K562 (cell line): ENCODE results near the gene SOCS4. TPM values are rescaled to one million over a fixed set of nuclear protein-coding genes. Genes with fewer than 3 reads are reported as not detected.

ENCODE experiments used
- ATAC-seq: fragments of 200-7000 bp; cut with Tn5 transposase; 3 replicates; pipeline ENCODE4 v1.9.1; 2020; ENCODE audit warnings: moderate library complexity
- BruUV-seq: library from RNA; stranded (reverse); fragments of 400-500 nt; replicated peaks from 2 replicates; lab custom pipeline; 2021; lab: Mats Ljungman, UMichigan
- CTCF ChIA-PET: fragments of 300-600 bp; formaldehyde crosslinking; extraction: SDS; loops from one replicate; lab custom pipeline; 2021; ENCODE audit warnings: low intra/inter-chr PET ratio; lab: Yijun Ruan, JAX
- POLR2A ChIA-PET: fragments of 300-600, 350-650 bp; sonication (Branson Sonifier 250); formaldehyde crosslinking; extraction: SDS; loops from one replicate; lab custom pipeline; 2021; ENCODE audit warnings: antibody characterized with exemption, inconsistent platforms; lab: Yijun Ruan, JAX
- DNase-seq, 4 experiments: peaks; one replicate each; pipeline versions ENCODE4 v3.0.0 to v3.0.0-alpha.2; 2011 to 2018; ENCODE audit warnings: low spot score in 3 of 4, mixed read lengths in 3 of 4; ENCODE audit errors: extremely low read depth in 1 of 4
- FAIRE-seq: peaks from 2 replicates; lab custom pipeline; 2011; peaks lifted over from hg19 to GRCh38; lab: Jason Lieb, UNC
- H2AFZ ChIP-seq: 2 replicates; pipeline ENCODE4 v1.6.0; 2011; ENCODE audit warnings: low read depth, low read length, control low read depth, inconsistent platforms
- H3K27ac ChIP-seq: fragments of 200-600 bp; 3 replicates; pipeline ENCODE4 v1.8.0; 2011; ENCODE audit warnings: low read depth, mild to moderate bottlenecking, control low read depth, inconsistent platforms, low read length, moderate library complexity, mixed read lengths; ENCODE audit errors: extremely low read depth
- H3K27me3 ChIP-seq, 2 experiments: fragments of 300-600 bp in 1 of 2; 2 replicates in 1 of 2; 3 replicates in 1 of 2; pipeline versions ENCODE4 v1.6.0 to v1.8.0; 2011; ENCODE audit warnings: inconsistent platforms in 2 of 2, low read length in 2 of 2, mild to moderate bottlenecking in 1 of 2, mixed read lengths in 1 of 2, moderate library complexity in 1 of 2; ENCODE audit not compliant: control insufficient read depth in 2 of 2, insufficient read depth in 2 of 2
- H3K36me3 ChIP-seq: fragments of 300-600 bp; 3 replicates; pipeline ENCODE4 v1.8.0; 2011; ENCODE audit warnings: mild to moderate bottlenecking, low read length, inconsistent platforms; ENCODE audit not compliant: control insufficient read depth, insufficient read depth
- H3K4me1 ChIP-seq, 2 experiments: fragments of 200-600 bp in 1 of 2; replicated peaks in 1 of 2; 2 replicates in 1 of 2; 3 replicates in 1 of 2; pipeline versions ENCODE4 v1.5.1 to v1.8.0; 2011; ENCODE audit warnings: inconsistent platforms in 2 of 2, low read length in 2 of 2, mild to moderate bottlenecking in 1 of 2, mixed read lengths in 1 of 2, moderate library complexity in 1 of 2; ENCODE audit not compliant: control insufficient read depth in 2 of 2, insufficient read depth in 2 of 2
- H3K4me2 ChIP-seq: 2 replicates; pipeline ENCODE4 v1.6.1; 2011; ENCODE audit warnings: low read length, control low read depth, inconsistent platforms, mixed read lengths; ENCODE audit not compliant: insufficient read depth
- H3K4me3 ChIP-seq: fragments of 200-600 bp; sonication (generic), shearing (Covaris generic); 2 replicates; pipeline ENCODE4 v1.5.1; 2016; ENCODE audit warnings: control low read depth, inconsistent platforms
- H3K79me2 ChIP-seq: fragments of 200-600 bp; 3 replicates; pipeline ENCODE4 v1.8.0; 2011; ENCODE audit warnings: low read length, inconsistent platforms; ENCODE audit not compliant: control insufficient read depth, insufficient read depth
- H3K9ac ChIP-seq, 2 experiments: 2 replicates each; pipeline versions ENCODE4 v1.6.0 to v1.6.1; 2011; ENCODE audit warnings: low read depth in 2 of 2, low read length in 2 of 2, control low read depth in 1 of 2, inconsistent platforms in 1 of 2, mild to moderate bottlenecking in 1 of 2, mixed read lengths in 1 of 2; ENCODE audit not compliant: insufficient read depth in 1 of 2
- H3K9me1 ChIP-seq: one replicate; pipeline ENCODE4 v1.6.0; 2011; ENCODE audit warnings: inconsistent platforms, mild to moderate bottlenecking, low read length, moderate library complexity; ENCODE audit not compliant: control insufficient read depth, insufficient read depth
- H3K9me3 ChIP-seq: replicated peaks from 2 replicates; pipeline ENCODE4 v1.5.1; 2011; ENCODE audit warnings: low read depth, low read length, inconsistent platforms; ENCODE audit not compliant: control insufficient read depth, insufficient read depth
- H4K20me1 ChIP-seq: replicated peaks from 2 replicates; pipeline ENCODE4 v1.6.1; 2011; ENCODE audit warnings: low read length, inconsistent platforms, mixed read lengths; ENCODE audit not compliant: control insufficient read depth, insufficient read depth
- GATA2 ChIP-seq: sonication (generic); formaldehyde crosslinking; IDR thresholded peaks from 2 replicates; pipeline ENCODE4 v1.4.0; 2020; ENCODE audit warnings: mild to moderate bottlenecking, missing genetic modification reagents
- KDM1A ChIP-seq, 2 experiments: fragments of 450-650 bp; IDR thresholded peaks; 2 replicates each; pipeline ENCODE4 v1.6.1; 2016; ENCODE audit warnings: mild to moderate bottlenecking in 2 of 2
- NFYB ChIP-seq: IDR thresholded peaks from 2 replicates; pipeline ENCODE4 v1.6.1; 2011; ENCODE audit warnings: mild to moderate bottlenecking, moderate library complexity; ENCODE audit not compliant: insufficient read length; ENCODE audit errors: extremely low read depth
- PHF20 ChIP-seq: fragments of 450-650 bp; IDR thresholded peaks from 2 replicates; pipeline ENCODE4 v1.6.1; 2018; ENCODE audit not compliant: partially characterized antibody
- SMAD2 ChIP-seq: fragments of 150-350 bp; IDR thresholded peaks from 2 replicates; pipeline ENCODE4 v1.6.1; 2014; ENCODE audit warnings: low read depth, mild to moderate bottlenecking, low read length
- SMARCA5 ChIP-seq: fragments of 450-650 bp; IDR thresholded peaks from 2 replicates; pipeline ENCODE4 v1.6.1; 2016
- ZNF121 ChIP-seq: sonication (generic); formaldehyde crosslinking; conservative IDR thresholded peaks from 2 replicates; pipeline ENCODE4 v1.8.0; 2022; ENCODE audit warnings: missing genetic modification reagents
- ZNF431 ChIP-seq: sonication (generic); formaldehyde crosslinking; IDR thresholded peaks from 2 replicates; pipeline ENCODE4 v1.8.0; 2022; ENCODE audit warnings: mild to moderate bottlenecking, missing genetic modification reagents
- ZNF75A ChIP-seq: fragments of 450-650 bp; formaldehyde crosslinking; IDR thresholded peaks from 2 replicates; pipeline ENCODE4 v1.4.0; 2020; ENCODE audit warnings: mild to moderate bottlenecking
- WGBS: fragments of 100-300 bp; shearing (Covaris generic); methylation state at CpG from one replicate; pipeline ENCODE4 v1.1.6; 2016; ENCODE audit warnings: low coverage, mixed read lengths; ENCODE audit not compliant: insufficient coverage; ENCODE audit errors: missing lambda C conversion rate; 5-methylcytosine and 5-hydroxymethylcytosine counted together
- in situ Hi-C: fragments of 300-500 bp; cut with MboI; formaldehyde crosslinking; loops from 4 replicates; pipeline ENCODE4 v1.15.0; 2018; ENCODE audit warnings: inconsistent platforms, mixed read lengths
- intact Hi-C: fragments of 100-400 bp; cut with micrococcal nuclease; formaldehyde crosslinking; loops from 2 replicates; pipeline ENCODE4 v1.14.2; 2022
- polyA plus RNA-seq, 8 experiments: library from polyadenylated mRNA; depleted of rRNA in 4 of 8; stranded (reverse) in 5 of 8; unstranded in 3 of 8; fragments of >200 nt; fragmentation: Nextera tagmentation in 2 of 8; fragmentation: Illumina TruSeq in 1 of 8; extraction: Ambion mirVana in 2 of 8; extraction: Trizol in 1 of 8; gene quantifications; 2 replicates each; pipeline versions ENCODE4 v1.2.1 to v1.2.3, GENCODE V29; 2011 to 2014; ENCODE audit warnings: inconsistent platforms in 1 of 8, missing spikeins in 1 of 8
- total RNA-seq, 7 experiments: library from RNA; depleted of rRNA in 6 of 7; stranded (reverse); fragments of >200 nt in 6 of 7; fragmentation: Illumina TruSeq in 2 of 7; extraction: Trizol in 2 of 7; gene quantifications; 2 replicates each; pipeline versions ENCODE4 v1.2.1 to v1.2.3, GENCODE V29; 2011 to 2021; ENCODE audit warnings: low replicate concordance in 1 of 7
- TF ChIP-seq, protein P1 (sequence below): IDR thresholded peaks from 3 replicates; pipeline ENCODE4 v1.6.1; 2011; ENCODE audit warnings: borderline replicate concordance, mild to moderate bottlenecking; ENCODE audit not compliant: insufficient read length, insufficient read depth
- TF ChIP-seq, protein P2 (sequence below), 2 experiments: fragments of 450-650 bp in 1 of 2; sonication (generic) in 1 of 2; formaldehyde crosslinking in 1 of 2; IDR thresholded peaks; 2 replicates each; pipeline versions ENCODE4 v1.7.1 to v1.9.0; 2016 to 2022; ENCODE audit warnings: inconsistent platforms in 1 of 2, mild to moderate bottlenecking in 1 of 2, missing genetic modification reagents in 1 of 2

The SOCS4 gene
- total and polyA plus RNA-seq, 9 of the 15 experiments (the other 6 are each of a cell fraction or from before 2014, with no cell fraction given): 2.6 to 12.7 (median 9.7) TPM

DNA sequence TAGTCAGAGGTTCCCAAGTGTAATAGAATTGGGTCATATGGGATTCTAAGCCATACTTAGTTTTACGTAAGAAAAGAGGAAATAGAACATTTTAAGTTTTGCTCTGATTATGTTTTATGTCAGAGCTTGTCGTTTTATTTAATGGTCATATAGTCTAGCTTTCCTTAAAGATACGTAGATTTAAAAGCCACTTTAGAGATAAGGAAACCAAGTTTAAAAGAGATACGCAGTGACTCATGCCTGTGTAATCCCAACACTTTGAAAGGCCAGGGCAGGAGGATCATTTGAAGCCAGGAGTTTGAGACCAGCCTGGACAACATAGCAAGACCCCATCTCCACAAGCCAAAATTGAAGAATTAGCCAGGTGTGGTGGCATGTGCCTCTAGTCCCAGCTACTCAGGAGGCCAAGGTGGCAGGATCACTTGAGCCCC lies 44.0 kb downstream of the SOCS4 start:
- ChIA-PET POLR2A (interaction anchor here (0.6 to 1.3 kb wide), 3 partner anchors 8 to 120 kb away, joined by 3 to 7 read pairs (median 5); partner anchors contain the start of gene DLGAP5), CTCF (interaction anchor here (0.6 kb wide), 1 partner anchor 44 kb away, joined by 3 read pairs; the partner anchor contains the start of gene WDHD1)
- H2AFZ ChIP-seq: no peak overlapping the region
- H3K9me3 ChIP-seq: no peaks in the 10 kb centered on the region
- WGBS: 20% methylated on average over 3 of the region's 4 CpGs
- no peak overlapping the region for H3K27ac ChIP-seq
- BruUV-seq: no TSS peak
- peaks cover 6% of the 10 kb centered on the region; the same call in 1 of the 3 replicates for H3K36me3 ChIP-seq
- no peaks in the 10 kb centered on the region for H3K27me3 ChIP-seq
- intact Hi-C loops: no loop called here
- H4K20me1 ChIP-seq: no peaks in the 10 kb centered on the region
- ATAC-seq: no peak
- DNase-seq: no peak
- peaks cover 4 to 13% of the 10 kb centered on the region in 2 experiments; a peak in 1 of 5 replicates for H3K4me1 ChIP-seq
- H3K9ac ChIP-seq: no peak overlapping the region
- H3K4me3 ChIP-seq: no peak overlapping the region
- H3K79me2 ChIP-seq: no peaks in the 10 kb centered on the region
- in situ Hi-C loops: no loop called here
- no peak for FAIRE-seq
- no peak overlapping the region for H3K4me2 ChIP-seq
- no peaks in the 10 kb centered on the region for H3K9me1 ChIP-seq
- no peak for TF ChIP-seq SMAD2
- TF ChIP-seq GATA2 (CRISPR knock-in tag): no peak
- peak; percentile 98 for TF ChIP-seq ZNF121 (CRISPR knock-in tag)
- no peak for TF ChIP-seq NFYB
- TF ChIP-seq, protein P1, sequence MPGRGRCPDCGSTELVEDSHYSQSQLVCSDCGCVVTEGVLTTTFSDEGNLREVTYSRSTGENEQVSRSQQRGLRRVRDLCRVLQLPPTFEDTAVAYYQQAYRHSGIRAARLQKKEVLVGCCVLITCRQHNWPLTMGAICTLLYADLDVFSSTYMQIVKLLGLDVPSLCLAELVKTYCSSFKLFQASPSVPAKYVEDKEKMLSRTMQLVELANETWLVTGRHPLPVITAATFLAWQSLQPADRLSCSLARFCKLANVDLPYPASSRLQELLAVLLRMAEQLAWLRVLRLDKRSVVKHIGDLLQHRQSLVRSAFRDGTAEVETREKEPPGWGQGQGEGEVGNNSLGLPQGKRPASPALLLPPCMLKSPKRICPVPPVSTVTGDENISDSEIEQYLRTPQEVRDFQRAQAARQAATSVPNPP: no peak
- no peak for TF ChIP-seq ZNF431 (CRISPR knock-in tag)
- TF ChIP-seq SMARCA5: 0 out of 2 replicates have a peak, but pooled peaks have one; percentile 19
- TF ChIP-seq, protein P2, sequence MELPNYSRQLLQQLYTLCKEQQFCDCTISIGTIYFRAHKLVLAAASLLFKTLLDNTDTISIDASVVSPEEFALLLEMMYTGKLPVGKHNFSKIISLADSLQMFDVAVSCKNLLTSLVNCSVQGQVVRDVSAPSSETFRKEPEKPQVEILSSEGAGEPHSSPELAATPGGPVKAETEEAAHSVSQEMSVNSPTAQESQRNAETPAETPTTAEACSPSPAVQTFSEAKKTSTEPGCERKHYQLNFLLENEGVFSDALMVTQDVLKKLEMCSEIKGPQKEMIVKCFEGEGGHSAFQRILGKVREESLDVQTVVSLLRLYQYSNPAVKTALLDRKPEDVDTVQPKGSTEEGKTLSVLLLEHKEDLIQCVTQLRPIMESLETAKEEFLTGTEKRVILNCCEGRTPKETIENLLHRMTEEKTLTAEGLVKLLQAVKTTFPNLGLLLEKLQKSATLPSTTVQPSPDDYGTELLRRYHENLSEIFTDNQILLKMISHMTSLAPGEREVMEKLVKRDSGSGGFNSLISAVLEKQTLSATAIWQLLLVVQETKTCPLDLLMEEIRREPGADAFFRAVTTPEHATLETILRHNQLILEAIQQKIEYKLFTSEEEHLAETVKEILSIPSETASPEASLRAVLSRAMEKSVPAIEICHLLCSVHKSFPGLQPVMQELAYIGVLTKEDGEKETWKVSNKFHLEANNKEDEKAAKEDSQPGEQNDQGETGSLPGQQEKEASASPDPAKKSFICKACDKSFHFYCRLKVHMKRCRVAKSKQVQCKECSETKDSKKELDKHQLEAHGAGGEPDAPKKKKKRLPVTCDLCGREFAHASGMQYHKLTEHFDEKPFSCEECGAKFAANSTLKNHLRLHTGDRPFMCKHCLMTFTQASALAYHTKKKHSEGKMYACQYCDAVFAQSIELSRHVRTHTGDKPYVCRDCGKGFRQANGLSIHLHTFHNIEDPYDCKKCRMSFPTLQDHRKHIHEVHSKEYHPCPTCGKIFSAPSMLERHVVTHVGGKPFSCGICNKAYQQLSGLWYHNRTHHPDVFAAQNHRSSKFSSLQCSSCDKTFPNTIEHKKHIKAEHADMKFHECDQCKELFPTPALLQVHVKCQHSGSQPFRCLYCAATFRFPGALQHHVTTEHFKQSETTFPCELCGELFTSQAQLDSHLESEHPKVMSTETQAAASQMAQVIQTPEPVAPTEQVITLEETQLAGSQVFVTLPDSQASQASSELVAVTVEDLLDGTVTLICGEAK (IDR thresholded peaks at IDR 0.05): no peak
- TF ChIP-seq, protein P2 (CRISPR knock-in tag; IDR thresholded peaks at IDR 0.05): no peak
- TF ChIP-seq PHF20: no peak
- TF ChIP-seq KDM1A (IDR thresholded peaks at IDR 0.05): 0 out of 4 replicates have a peak, but pooled peaks of 1 of the 2 experiments have one; percentile 14
- no peak for TF ChIP-seq ZNF75A (CRISPR knock-in tag)
